GM21367 (cell line): Measurements from ENCODE around the gene MYLK4.

Experiments
- ATAC-seq: cut with Tn5 transposase; IDR thresholded peaks from one replicate; pipeline ENCODE4 v1.9.1; 2021; ENCODE audit not compliant: unreplicated experiment

Gene MYLK4

GRCh38 chr6:2758980-2759379 lies 8.3 kb upstream of the MYLK4 start:
- no peak for ATAC-seq

DNA sequence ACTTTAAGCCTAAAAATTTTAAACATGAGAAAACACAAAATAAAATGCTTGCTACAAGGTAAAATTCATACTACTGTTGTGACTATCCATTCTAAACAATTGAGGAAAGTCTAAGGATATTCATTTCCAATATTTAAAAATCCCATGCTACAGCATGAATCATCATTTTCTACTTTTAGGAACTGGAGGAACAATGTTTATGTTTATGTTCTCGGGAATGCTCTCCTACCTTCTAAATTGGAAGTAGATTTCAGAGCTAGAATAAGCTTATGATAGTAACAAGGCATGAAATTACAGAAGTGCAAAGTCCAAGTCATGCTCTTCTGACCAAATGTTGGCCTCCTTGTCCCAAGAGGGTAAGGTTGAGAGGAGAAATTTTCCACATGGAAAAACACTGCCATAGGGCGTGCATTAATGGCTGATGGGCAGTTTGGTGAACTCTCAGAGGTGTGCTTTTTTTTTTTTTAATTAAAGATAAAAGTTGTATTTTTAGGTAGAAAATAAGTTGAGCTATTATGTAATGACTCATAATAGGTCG lies 6.0 kb upstream of the MYLK4 start:
- no peak for ATAC-seq

DNA sequence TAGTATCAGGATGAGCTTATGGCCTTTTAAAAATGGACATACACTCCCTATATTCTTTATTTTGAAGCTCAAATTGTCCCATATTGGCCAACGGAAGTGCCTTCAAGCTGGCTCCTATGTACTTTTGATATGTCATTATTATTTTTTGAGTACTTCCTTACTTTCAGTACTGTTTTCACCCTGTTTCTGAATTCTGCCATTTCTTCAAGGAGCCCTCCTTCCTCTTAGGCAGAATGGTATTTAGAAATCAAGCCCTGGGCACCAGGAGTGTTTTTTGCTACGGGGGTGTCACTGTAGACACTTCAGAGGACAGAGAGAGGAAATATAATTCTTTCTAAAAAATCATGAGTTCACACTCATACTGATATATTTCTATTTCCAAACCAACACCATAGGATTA lies 5.5 kb upstream of the MYLK4 start:
- no peak for ATAC-seq

- ATAC-seq = no peak
These were observed 4.7 kb upstream of the MYLK4 start for GRCh38 chr6:2755456-2755855.

- no peak for ATAC-seq
These were observed 4.2 kb upstream of the MYLK4 start for GRCh38 chr6:2754911-2755310.

GRCh38 chr6:2754393-2754792 lies 3.7 kb upstream of the MYLK4 start:
- ATAC-seq = no peak

DNA sequence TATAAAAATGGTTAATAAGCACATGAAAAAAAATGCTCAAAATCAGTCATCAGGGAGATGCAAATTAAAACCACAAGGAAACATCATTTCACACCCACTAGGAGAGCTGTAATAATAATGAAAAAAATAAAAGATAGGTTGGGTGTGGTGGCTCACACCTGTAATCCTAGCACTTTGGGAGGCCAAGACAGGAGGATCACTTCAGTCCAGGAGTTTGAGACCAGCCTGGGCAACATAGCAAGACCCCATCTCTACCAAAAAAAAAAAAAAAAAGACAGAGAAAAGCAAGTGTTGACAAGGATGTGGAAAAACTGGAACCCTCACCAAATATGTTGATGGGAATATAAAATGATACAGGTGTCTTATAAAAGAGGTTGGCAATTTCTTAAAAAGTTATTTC lies 3.0 kb upstream of the MYLK4 start:
- no peak for ATAC-seq

GRCh38 chr6:2753110-2753489 lies 2.4 kb upstream of the MYLK4 start:
- ATAC-seq = no peak

- no peak for ATAC-seq
These were observed 1.9 kb upstream of the MYLK4 start for GRCh38 chr6:2752477-2753109.

- no peak for ATAC-seq
These were observed 1.1 kb upstream of the MYLK4 start for GRCh38 chr6:2751871-2752270.

DNA sequence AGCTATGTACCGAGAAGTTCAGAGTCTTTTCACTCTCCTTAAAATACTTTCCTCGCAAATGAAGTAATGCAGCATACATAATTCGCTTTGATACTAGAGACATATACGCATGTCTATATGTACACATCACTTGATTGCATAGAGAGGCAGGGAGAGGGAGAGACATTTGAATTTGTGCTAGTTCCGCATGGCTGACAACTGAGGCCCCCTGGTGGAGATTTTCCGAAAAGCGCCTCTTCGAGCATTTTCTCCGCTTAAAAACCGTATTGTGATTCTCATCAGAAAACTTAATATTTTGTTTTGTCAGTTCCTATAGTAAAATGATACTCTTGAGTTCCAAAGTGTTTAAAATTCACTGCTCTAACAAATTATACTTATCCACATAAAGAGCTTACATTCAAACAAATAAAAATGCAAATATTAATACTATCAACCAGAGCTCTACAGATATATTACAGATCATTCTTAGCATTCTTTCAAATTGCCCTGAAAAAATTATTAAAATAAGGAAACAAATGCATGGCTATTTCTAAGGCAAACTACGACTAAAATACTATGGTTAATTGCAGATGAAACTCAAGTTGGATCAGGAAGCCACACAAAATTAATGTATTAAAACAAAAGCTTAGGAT lies 637 bp downstream of the MYLK4 start:
- ATAC-seq = no peak

GRCh38 chr6:2748183-2748582 lies 2.5 kb downstream of the MYLK4 start:
- no peak for ATAC-seq

DNA sequence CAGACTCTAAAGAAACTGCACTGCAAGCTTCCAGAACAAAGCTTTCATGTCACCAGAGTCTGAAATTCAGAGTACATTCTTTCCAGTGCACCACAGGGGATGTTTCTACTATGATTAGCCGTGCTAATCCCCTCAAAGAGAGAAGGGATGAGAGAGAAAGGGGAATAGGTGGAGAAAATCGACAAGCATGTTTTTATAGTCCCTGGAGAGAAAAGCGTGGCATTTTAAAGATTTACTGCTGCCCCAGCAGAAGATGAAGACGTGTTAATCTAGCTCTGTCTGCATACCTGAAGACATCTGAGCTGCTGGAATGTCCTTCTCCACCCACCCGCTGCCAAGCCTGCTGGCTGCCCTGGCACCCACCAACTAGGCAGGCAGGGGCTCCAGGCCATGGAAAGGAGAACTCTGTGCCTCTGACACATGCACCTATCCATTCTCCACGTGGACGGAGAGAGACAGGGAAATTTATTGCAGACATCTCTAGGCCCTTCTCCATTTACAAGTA lies 4.1 kb downstream of the MYLK4 start:
- ATAC-seq = no peak

- no peak for ATAC-seq
These were observed 5.5 kb downstream of the MYLK4 start for GRCh38 chr6:2745246-2745645.

- ATAC-seq = no peak
These were observed 5.9 kb downstream of the MYLK4 start for GRCh38 chr6:2744778-2745177.

DNA sequence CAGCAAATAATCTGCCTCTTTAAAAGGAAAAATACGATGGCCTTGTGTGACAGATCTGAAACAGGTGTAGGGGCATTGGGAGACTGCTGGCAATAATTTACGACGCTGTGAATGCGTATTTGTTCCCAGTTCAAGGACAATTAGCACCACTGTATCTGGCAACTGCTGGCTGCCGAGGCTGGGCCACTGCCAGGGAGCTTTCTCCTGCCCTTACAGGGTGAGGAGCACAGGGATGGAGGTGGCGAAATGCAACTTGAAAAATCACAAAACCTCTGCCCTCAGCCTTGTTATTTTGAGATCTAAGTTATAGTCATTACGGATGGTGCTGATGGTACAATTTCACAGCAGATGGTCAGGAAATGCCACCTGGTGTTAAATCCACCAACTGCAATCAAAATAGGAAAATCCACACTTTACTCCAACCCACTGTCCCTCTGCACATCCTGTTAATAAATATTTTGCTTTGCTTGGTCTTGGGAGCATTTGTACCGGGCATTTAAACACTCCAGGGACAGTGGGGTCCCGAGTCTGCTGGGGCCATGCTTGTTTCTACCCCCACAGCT lies 6.4 kb downstream of the MYLK4 start:
- ATAC-seq = no peak

GRCh38 chr6:2743280-2744208 lies 7.2 kb downstream of the MYLK4 start:
- no peak for ATAC-seq

DNA sequence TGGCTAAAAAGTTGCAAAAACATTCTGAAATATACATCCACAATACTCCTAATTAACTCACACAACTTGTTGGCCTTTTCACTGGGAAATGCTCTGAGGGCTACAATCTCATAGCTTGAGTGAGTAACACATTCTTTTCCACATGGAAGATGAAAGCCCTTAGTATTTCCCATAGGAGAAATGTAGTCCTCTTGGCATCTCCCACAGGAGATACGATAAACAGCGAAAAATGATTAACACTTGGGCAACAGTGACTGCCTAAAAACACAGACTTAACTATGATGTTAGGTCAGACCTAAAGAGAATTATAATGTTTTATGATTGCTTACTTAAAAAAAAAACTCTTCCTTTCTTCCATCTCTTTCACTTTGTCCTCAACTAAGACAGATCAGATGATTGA lies 9.0 kb downstream of the MYLK4 start:
- no peak for ATAC-seq

DNA sequence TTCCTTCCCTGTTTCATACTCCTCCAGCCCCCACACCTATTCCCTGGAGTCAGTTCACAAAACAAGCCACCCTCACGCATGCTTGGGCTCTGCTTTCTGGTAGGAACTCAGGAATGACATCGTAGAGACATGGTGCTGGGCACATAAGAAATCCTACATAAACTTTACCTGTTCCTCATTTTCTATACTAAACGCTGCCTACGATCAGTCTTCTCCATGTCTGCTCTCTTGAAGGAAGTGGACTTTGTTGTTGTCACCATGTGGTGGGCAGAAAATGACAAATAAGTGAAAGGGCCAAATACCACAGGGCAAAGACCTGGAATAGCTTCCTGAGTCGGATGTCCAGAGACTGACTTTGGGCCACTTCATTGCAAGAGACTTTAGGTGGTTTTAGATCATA lies 10.1 kb downstream of the MYLK4 start:
- ATAC-seq = no peak

DNA sequence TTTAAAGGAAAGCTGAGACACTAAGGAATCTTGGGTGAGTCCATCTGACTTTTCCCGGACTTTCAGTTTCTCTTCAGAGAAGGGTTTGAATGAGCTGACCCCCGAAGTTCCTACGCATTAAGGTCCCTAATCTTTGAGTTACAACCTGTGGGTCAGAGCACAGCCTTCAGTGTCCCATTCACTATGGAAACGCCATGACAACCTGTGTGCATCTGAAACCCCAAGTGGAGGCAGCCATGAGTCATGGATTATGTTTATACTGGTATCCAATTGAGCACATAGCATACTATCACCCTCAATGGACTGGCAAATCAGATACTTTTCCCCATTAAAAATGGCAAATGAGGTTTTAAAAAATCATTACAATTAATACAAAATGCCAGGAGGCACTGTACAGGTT lies 11.4 kb downstream of the MYLK4 start:
- ATAC-seq = no peak

DNA sequence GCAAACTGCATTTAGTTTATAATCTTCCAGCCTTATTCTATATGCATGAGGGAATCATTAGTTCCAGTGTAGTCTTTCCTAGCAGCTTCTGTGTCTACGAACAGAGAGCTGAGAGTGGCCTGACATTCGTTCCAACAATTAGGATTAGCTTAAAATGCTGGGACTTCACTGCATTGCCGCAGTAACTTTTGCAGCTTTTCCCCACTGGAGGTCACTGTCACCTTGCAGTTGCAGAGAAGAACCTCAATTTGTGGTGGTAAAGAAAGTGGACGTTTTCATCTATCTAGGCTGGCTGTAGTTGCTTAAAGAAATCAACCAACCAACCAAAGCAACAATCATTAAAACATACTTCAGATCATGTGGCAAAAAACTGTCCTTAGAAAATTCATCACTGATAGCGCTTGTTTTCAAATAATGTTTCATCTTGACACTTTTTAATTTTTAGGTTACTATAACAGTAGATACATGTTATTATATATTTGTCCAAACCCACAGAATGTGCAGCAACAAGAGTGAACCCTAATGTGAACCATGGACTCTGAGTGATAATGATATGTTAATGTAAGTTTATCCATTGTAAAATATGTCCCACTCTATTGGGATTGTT lies 12.2 kb downstream of the MYLK4 start:
- no peak for ATAC-seq
